A549 (cell line): Measurements from ENCODE around the gene NUDT1. TPM values are rescaled to one million over a fixed set of nuclear protein-coding genes. Genes with fewer than 3 reads are reported as not detected.

ENCODE experiments used
- ATAC-seq, 2 experiments: fragments of 200-7000 bp in 1 of 2; fragments of >200 bp in 1 of 2; cut with Nextera tagmentation in 1 of 2; cut with Tn5 transposase in 1 of 2; 3 replicates each; pipeline versions ENCODE4 v1.8.0 to v1.9.1; 2018 to 2020; ENCODE audit warnings: mild to moderate bottlenecking in 1 of 2, moderate library complexity in 1 of 2
- CTCF ChIA-PET: fragments of 300-600 bp; sonication (Branson Sonifier 250); formaldehyde crosslinking; extraction: SDS; loops from one replicate; lab custom pipeline; 2021; ENCODE audit warnings: antibody characterized with exemption, inconsistent platforms; lab: Yijun Ruan, JAX
- POLR2A ChIA-PET: fragments of 350-600 bp; formaldehyde crosslinking; extraction: SDS; loops from one replicate; lab custom pipeline; 2021; ENCODE audit warnings: antibody characterized with exemption, inconsistent platforms; lab: Yijun Ruan, JAX
- DNase-seq, 2 experiments: peaks; one replicate each; pipeline versions ENCODE4 v3.0.0 to v3.0.0-alpha.2; 2011 to 2016; ENCODE audit warnings: low read depth in 1 of 2, low spot score in 1 of 2
- FAIRE-seq: peaks from 2 replicates; lab custom pipeline; 2011; peaks lifted over from hg19 to GRCh38; lab: Jason Lieb, UNC
- H3K27ac ChIP-seq, 2 experiments: fragments of >200 bp; sonication (Bioruptor Twin); formaldehyde crosslinking; 3 replicates each; pipeline ENCODE4 v1.5.1; 2016 to 2017
- H3K4me1 ChIP-seq: fragments of >200 bp; sonication (Bioruptor Twin); formaldehyde crosslinking; 3 replicates; pipeline ENCODE4 v1.6.1; 2016
- H3K4me2 ChIP-seq: fragments of >200 bp; sonication (Bioruptor Twin); formaldehyde crosslinking; 3 replicates; pipeline ENCODE4 v1.6.1; 2016
- H3K4me3 ChIP-seq: fragments of >200 bp; sonication (Bioruptor Twin); formaldehyde crosslinking; 3 replicates; pipeline ENCODE4 v1.5.1; 2016
- H3K9me3 ChIP-seq: fragments of >200 bp; sonication (Bioruptor Twin); formaldehyde crosslinking; 3 replicates; pipeline ENCODE4 v1.6.1; 2016
- ATOH8 ChIP-seq: fragments of 250-450 bp; sonication (Bioruptor Pico); IDR thresholded peaks from 2 replicates; pipeline ENCODE4 v1.5.0; 2020; ENCODE audit warnings: low read depth, mild to moderate bottlenecking, moderate library complexity
- BCL3 ChIP-seq: fragments of >200 bp; sonication (Bioruptor Twin); formaldehyde crosslinking; IDR thresholded peaks from 3 replicates; pipeline ENCODE4 v1.6.1; 2016
- CEBPB ChIP-seq, 2 experiments: fragments of >200 bp in 1 of 2; sonication (Bioruptor Twin) in 1 of 2; formaldehyde crosslinking in 1 of 2; IDR thresholded peaks; 2 replicates each; pipeline ENCODE4 v1.6.1; 2012 to 2016
- ELK1 ChIP-seq: fragments of 150-350 bp; IDR thresholded peaks from 2 replicates; pipeline ENCODE4 v1.6.1; 2014; ENCODE audit warnings: low read depth, mild to moderate bottlenecking, low read length
- FOSB ChIP-seq: fragments of 250-450 bp; sonication (Bioruptor Pico); IDR thresholded peaks from 2 replicates; pipeline ENCODE4 v1.5.0; 2020; ENCODE audit warnings: mild to moderate bottlenecking, moderate library complexity
- GATA3 ChIP-seq: IDR thresholded peaks from 2 replicates; pipeline ENCODE4 v1.6.1; 2012; ENCODE audit warnings: borderline replicate concordance
- HMGXB4 ChIP-seq: fragments of 250-450 bp; sonication (Bioruptor Pico); IDR thresholded peaks from 2 replicates; pipeline ENCODE4 v1.5.0; 2021; ENCODE audit warnings: mild to moderate bottlenecking, moderate library complexity, borderline replicate concordance
- HOXA7 ChIP-seq: fragments of 250-450 bp; sonication (Bioruptor Pico); IDR thresholded peaks from 2 replicates; pipeline ENCODE4 v1.5.0; 2020; ENCODE audit warnings: mild to moderate bottlenecking, moderate library complexity
- JUN ChIP-seq, 2 experiments: fragments of >200 bp; sonication (Bioruptor Twin); formaldehyde crosslinking; IDR thresholded peaks; 2 replicates in 1 of 2; 3 replicates in 1 of 2; pipeline ENCODE4 v1.6.1; 2016 to 2017
- JUNB ChIP-seq: fragments of >200 bp; sonication (Bioruptor Twin); formaldehyde crosslinking; IDR thresholded peaks from 2 replicates; pipeline ENCODE4 v1.6.1; 2016
- MYC ChIP-seq: IDR thresholded peaks from 2 replicates; pipeline ENCODE4 v1.6.1; 2012; ENCODE audit warnings: mild to moderate bottlenecking, inconsistent platforms, low read length, improper control_type of control experiment, borderline replicate concordance
- PBX3 ChIP-seq: IDR thresholded peaks from 2 replicates; pipeline ENCODE4 v1.6.1; 2012
- POLR2AphosphoS2 ChIP-seq: conservative IDR thresholded peaks from 2 replicates; pipeline ENCODE4 v1.6.1; 2012; ENCODE audit warnings: low read length, improper control_type of control experiment, inconsistent platforms
- RAD21 ChIP-seq, 2 experiments: fragments of >200 bp in 1 of 2; sonication (Bioruptor Twin) in 1 of 2; formaldehyde crosslinking in 1 of 2; IDR thresholded peaks in 1 of 2; conservative IDR thresholded peaks in 1 of 2; 2 replicates in 1 of 2; 3 replicates in 1 of 2; pipeline ENCODE4 v1.6.1; 2012 to 2018; ENCODE audit warnings: inconsistent platforms in 1 of 2
- RARB ChIP-seq: fragments of 250-450 bp; sonication (Bioruptor Pico); IDR thresholded peaks from 2 replicates; pipeline ENCODE4 v1.8.0; 2021; ENCODE audit warnings: mild to moderate bottlenecking, moderate library complexity
- REST ChIP-seq: fragments of 200-600 bp; sonication (generic); IDR thresholded peaks from 2 replicates; pipeline ENCODE4 v1.6.1; 2016; ENCODE audit warnings: antibody characterized with exemption, mild to moderate bottlenecking, moderate library complexity
- USF2 ChIP-seq: fragments of 450-650 bp; IDR thresholded peaks from 2 replicates; pipeline ENCODE4 v1.6.1; 2014; ENCODE audit warnings: antibody characterized with exemption
- ZSCAN20 ChIP-seq: fragments of 250-450 bp; sonication (Bioruptor Pico); IDR thresholded peaks from 2 replicates; pipeline ENCODE4 v1.8.0; 2022; ENCODE audit warnings: mild to moderate bottlenecking, moderate library complexity
- WGBS: methylation state at CpG from one replicate; pipeline ENCODE4 v1.1.6; 2017; ENCODE audit errors: missing lambda C conversion rate; 5-methylcytosine and 5-hydroxymethylcytosine counted together
- polyA plus RNA-seq, 4 experiments: library from polyadenylated mRNA; depleted of rRNA in 3 of 4; stranded (reverse); fragments of >200 nt; fragmentation: RNase III in 1 of 4; extraction: RNeasy Plus Mini Kit Qiagen cat#74134 plus additional on column Dnase treatment in 1 of 4; gene quantifications; 2 replicates in 3 of 4; 3 replicates in 1 of 4; pipeline ENCODE4 v1.2.3, GENCODE V29; 2011 to 2017

NUDT1 gene
- polyA plus RNA-seq, 2 of the 4 experiments (the other 2 are of a cell fraction): 38.3 to 92.3 TPM

- no peak for TF ChIP-seq RARB
- no peak for TF ChIP-seq HOXA7
- TF ChIP-seq ZSCAN20 (CRISPR knock-in tag): no peak
- no peak for TF ChIP-seq JUN (IDR thresholded peaks at IDR 0.05)
- no peak for TF ChIP-seq FOSB (CRISPR knock-in tag)
- TF ChIP-seq BCL3: no peak
- TF ChIP-seq RAD21 (conservative IDR thresholded peaks at IDR 0.05 in 1 of 2, IDR thresholded peaks at IDR 0.05 in 1 of 2): no peak
- TF ChIP-seq ELK1: no peak
- no peak for TF ChIP-seq POLR2AphosphoS2
- TF ChIP-seq CEBPB (IDR thresholded peaks at IDR 0.05): no peak
- TF ChIP-seq HMGXB4 (CRISPR knock-in tag): no peak
- no peak for TF ChIP-seq ATOH8 (CRISPR knock-in tag)
- TF ChIP-seq GATA3: no peak
- no peak for TF ChIP-seq USF2
- no peak for TF ChIP-seq JUNB
- TF ChIP-seq PBX3: no peak
- no peak for TF ChIP-seq MYC
- TF ChIP-seq REST: no peak
- H3K4me1 ChIP-seq: no peaks in the 10 kb centered on the region
- no peak overlapping the region for H3K27ac ChIP-seq
- WGBS: 89% methylated on average over 11 of the region's 15 CpGs
- no peaks in the 10 kb centered on the region for H3K9me3 ChIP-seq
- DNase-seq (no peak), FAIRE-seq (no peak), ATAC-seq (no peak)
- no peak overlapping the region for H3K4me3 ChIP-seq
- ChIA-PET POLR2A (no interaction called here), CTCF (no interaction called here)
- no peak overlapping the region for H3K4me2 ChIP-seq
Observed at GRCh38 chr7:2213551-2214215, 28.3 kb upstream of the NUDT1 start.
